ENCODE measurements around the gene ASB10. TPM values are rescaled to one million over a fixed set of nuclear protein-coding genes. Genes with fewer than 3 reads are reported as not detected.

Gene ASB10
- total and polyA plus RNA-seq, 9 donors: 1.3 to 5.7 (median 3.1) TPM

Other genes starting within 250 kb of the ASB10 start
- gene KCNH2, start 208.9 kb downstream of the ASB10 start, total RNA-seq: 9.7 TPM
- gene KCNH2, start 208.9 kb downstream of the ASB10 start, polyA plus RNA-seq (ENCODE audit: insufficient read depth in 1 of 8, insufficient read length in 8 of 8, low replicate concordance in 1 of 8): 10 to 100 TPM; 14.4 to 26.9 (median 20.2) TPM
- gene NOS3, start 196.2 kb downstream of the ASB10 start, total RNA-seq: 4.9 TPM
- gene NOS3, start 196.2 kb downstream of the ASB10 start, polyA plus RNA-seq (ENCODE audit: insufficient read depth in 1 of 8, insufficient read length in 8 of 8, low replicate concordance in 1 of 8): 1 to 10 TPM; 5.0 to 8.9 (median 7.0) TPM
- gene ATG9B, start 162.8 kb downstream of the ASB10 start, total RNA-seq: 0.22 TPM
- gene ATG9B, start 162.8 kb downstream of the ASB10 start, polyA plus RNA-seq (ENCODE audit: insufficient read depth in 1 of 8, insufficient read length in 8 of 8, low replicate concordance in 1 of 8): 1 to 10 TPM in 6 of 8 donors, under 1 TPM in 2; 0.92 to 3.0 (median 1.4) TPM
- gene ABCB8, start 158.8 kb downstream of the ASB10 start, total RNA-seq: 13.4 TPM
- gene ABCB8, start 158.8 kb downstream of the ASB10 start, polyA plus RNA-seq (ENCODE audit: insufficient read depth in 1 of 8, insufficient read length in 8 of 8, low replicate concordance in 1 of 8): 10 to 100 TPM; 12.8 to 26.5 (median 19.2) TPM
- 1.3 TPM for gene ASIC3, start 138.7 kb downstream of the ASB10 start, total RNA-seq
- gene ASIC3, start 138.7 kb downstream of the ASB10 start, polyA plus RNA-seq (ENCODE audit: insufficient read depth in 1 of 8, insufficient read length in 8 of 8, low replicate concordance in 1 of 8): 1 to 10 TPM; 2.0 to 9.2 (median 4.6) TPM
- 10.2 TPM for gene CDK5, start 129.4 kb downstream of the ASB10 start, total RNA-seq
- 10 to 100 TPM in 5 of 8 donors, 1 to 10 TPM in 3; 8.2 to 12.2 (median 10.2) TPM for gene CDK5, start 129.4 kb downstream of the ASB10 start, polyA plus RNA-seq (ENCODE audit: insufficient read depth in 1 of 8, insufficient read length in 8 of 8, low replicate concordance in 1 of 8)
- gene SLC4A2, start 127.7 kb downstream of the ASB10 start, total RNA-seq: 41.0 TPM
- 10 to 100 TPM; 58.3 to 78.1 (median 65.7) TPM for gene SLC4A2, start 127.7 kb downstream of the ASB10 start, polyA plus RNA-seq (ENCODE audit: insufficient read depth in 1 of 8, insufficient read length in 8 of 8, low replicate concordance in 1 of 8)
- 65.2 TPM for gene FASTK, start 106.4 kb downstream of the ASB10 start, total RNA-seq
- 10 to 100 TPM; 74.3 to 90.1 (median 84.2) TPM for gene FASTK, start 106.4 kb downstream of the ASB10 start, polyA plus RNA-seq (ENCODE audit: insufficient read depth in 1 of 8, insufficient read length in 8 of 8, low replicate concordance in 1 of 8)
- gene TMUB1, start 103.8 kb downstream of the ASB10 start, total RNA-seq: 19.0 TPM
- 10 to 100 TPM; 29.8 to 51.2 (median 35.9) TPM for gene TMUB1, start 103.8 kb downstream of the ASB10 start, polyA plus RNA-seq (ENCODE audit: insufficient read depth in 1 of 8, insufficient read length in 8 of 8, low replicate concordance in 1 of 8)
- gene AGAP3, start 100.8 kb downstream of the ASB10 start, total RNA-seq: 37.0 TPM
- 10 to 100 TPM; 64.5 to 95.4 (median 76.3) TPM for gene AGAP3, start 100.8 kb downstream of the ASB10 start, polyA plus RNA-seq (ENCODE audit: insufficient read depth in 1 of 8, insufficient read length in 8 of 8, low replicate concordance in 1 of 8)
- gene GBX1, start 19.6 kb downstream of the ASB10 start, total RNA-seq: 0.44 TPM
- gene GBX1, start 19.6 kb downstream of the ASB10 start, polyA plus RNA-seq (ENCODE audit: insufficient read depth in 1 of 8, insufficient read length in 8 of 8, low replicate concordance in 1 of 8): 1 to 10 TPM in 5 of 8 donors, under 1 TPM in 3; 0.59 to 2.5 (median 1.5) TPM
- gene H2BK1, start 23.2 kb upstream of the ASB10 start, total RNA-seq: not detected
- gene H2BK1, start 23.2 kb upstream of the ASB10 start, polyA plus RNA-seq (ENCODE audit: insufficient read depth in 1 of 8, insufficient read length in 8 of 8, low replicate concordance in 1 of 8): not detected
- 18.5 TPM for gene ABCF2, start 40.0 kb upstream of the ASB10 start, total RNA-seq
- gene ABCF2, start 40.0 kb upstream of the ASB10 start, polyA plus RNA-seq (ENCODE audit: insufficient read depth in 1 of 8, insufficient read length in 8 of 8, low replicate concordance in 1 of 8): 10 to 100 TPM; 17.3 to 21.1 (median 18.5) TPM
- 21.9 TPM for gene CHPF2, start 45.2 kb upstream of the ASB10 start, total RNA-seq
- gene CHPF2, start 45.2 kb upstream of the ASB10 start, polyA plus RNA-seq (ENCODE audit: insufficient read depth in 1 of 8, insufficient read length in 8 of 8, low replicate concordance in 1 of 8): 10 to 100 TPM; 20.1 to 32.6 (median 23.4) TPM
- gene SMARCD3, start 61.4 kb upstream of the ASB10 start, total RNA-seq: 106 TPM
- 100 to 1,000 TPM; 109 to 180 (median 151) TPM for gene SMARCD3, start 61.4 kb upstream of the ASB10 start, polyA plus RNA-seq (ENCODE audit: insufficient read depth in 1 of 8, insufficient read length in 8 of 8, low replicate concordance in 1 of 8)
- gene NUB1, start 154.6 kb upstream of the ASB10 start, total RNA-seq: 25.6 TPM
- gene NUB1, start 154.6 kb upstream of the ASB10 start, polyA plus RNA-seq (ENCODE audit: insufficient read depth in 1 of 8, insufficient read length in 8 of 8, low replicate concordance in 1 of 8): 10 to 100 TPM; 29.2 to 40.6 (median 33.2) TPM
- gene WDR86, start 222.8 kb upstream of the ASB10 start, total RNA-seq: 3.4 TPM
- gene WDR86, start 222.8 kb upstream of the ASB10 start, polyA plus RNA-seq (ENCODE audit: insufficient read depth in 1 of 8, insufficient read length in 8 of 8, low replicate concordance in 1 of 8): 10 to 100 TPM in 1 of 8 donors, 1 to 10 TPM in 7; 2.8 to 11.0 (median 5.8) TPM